H1 (cell line): ENCODE data around the gene MBD3. TPM values are rescaled to one million over a fixed set of nuclear protein-coding genes. Genes with fewer than 3 reads are reported as not detected.

ENCODE experiments used
- CTCF ChIA-PET: fragments of 300-600 bp; sonication (Branson Sonifier 250); formaldehyde crosslinking; loops from one replicate; lab custom pipeline; 2021; ENCODE audit not compliant: partially characterized antibody; lab: Charles Lee
- POLR2A ChIA-PET: fragments of 300-600 bp; sonication (Branson Sonifier 250); formaldehyde crosslinking; loops from one replicate; lab custom pipeline; 2021; ENCODE audit warnings: inconsistent platforms; ENCODE audit not compliant: partially characterized antibody; lab: Charles Lee
- DNase-seq, 2 experiments: peaks; one replicate each; pipeline versions ENCODE4 v3.0.0 to v3.0.0-alpha.2; 2010 to 2022; ENCODE audit warnings: low spot score in 2 of 2, low read depth in 1 of 2, mixed read lengths in 1 of 2
- FAIRE-seq: peaks from 2 replicates; lab custom pipeline; 2011; peaks lifted over from hg19 to GRCh38; lab: Jason Lieb, UNC
- H2AFZ ChIP-seq: 2 replicates; pipeline ENCODE4 v1.8.1; 2012; ENCODE audit warnings: low read length, inconsistent platforms
- H2AK5ac ChIP-seq: 2 replicates; pipeline ENCODE4 v1.6.1; 2013; ENCODE audit warnings: low read depth, low read length
- H2BK120ac ChIP-seq: replicated peaks from 2 replicates; pipeline ENCODE3; 2013; ENCODE audit warnings: low read depth, low read length, inconsistent platforms
- H2BK12ac ChIP-seq: 2 replicates; pipeline ENCODE4 v1.6.1; 2013; ENCODE audit warnings: low read depth, low read length
- H2BK15ac ChIP-seq: 2 replicates; pipeline ENCODE4 v1.6.1; 2013; ENCODE audit warnings: low read length
- H2BK20ac ChIP-seq: 2 replicates; pipeline ENCODE4 v1.6.1; 2013; ENCODE audit warnings: low read length
- H2BK5ac ChIP-seq: 2 replicates; pipeline ENCODE4 v1.6.1; 2013; ENCODE audit warnings: low read depth, low read length
- H3K14ac ChIP-seq: 2 replicates; pipeline ENCODE4 v1.6.1; 2013; ENCODE audit warnings: inconsistent platforms; ENCODE audit not compliant: insufficient read length
- H3K18ac ChIP-seq: 2 replicates; pipeline ENCODE4 v1.6.1; 2013; ENCODE audit warnings: low read length; ENCODE audit errors: extremely low read depth
- H3K23ac ChIP-seq: 2 replicates; pipeline ENCODE4 v1.6.1; 2013; ENCODE audit warnings: inconsistent platforms; ENCODE audit not compliant: insufficient read length
- H3K23me2 ChIP-seq: 2 replicates; pipeline ENCODE4 v1.6.1; 2013; ENCODE audit warnings: low read depth, low read length
- H3K27ac ChIP-seq: 2 replicates; pipeline ENCODE4 v1.6.1; 2011; ENCODE audit warnings: low read depth, low read length, inconsistent platforms
- H3K27me3 ChIP-seq, 4 experiments: replicated peaks in 1 of 4; 1 replicate in 1 of 4; 2 replicates in 3 of 4; pipeline versions ENCODE4 v1.6.1 to v1.8.1; 2011 to 2013; ENCODE audit warnings: low read length in 3 of 4, mild to moderate bottlenecking in 3 of 4, inconsistent platforms in 2 of 4, mixed read lengths in 2 of 4, moderate library complexity in 1 of 4; ENCODE audit not compliant: control insufficient read depth in 3 of 4, insufficient read depth in 3 of 4; ENCODE audit errors: extremely low read depth in 1 of 4
- H3K36me3 ChIP-seq, 4 experiments: 2 replicates each; pipeline versions ENCODE4 v1.6.1 to v1.8.1; 2011 to 2013; ENCODE audit warnings: mild to moderate bottlenecking in 4 of 4, low read length in 3 of 4, moderate library complexity in 2 of 4, control low read depth in 1 of 4, inconsistent platforms in 1 of 4; ENCODE audit not compliant: insufficient read depth in 4 of 4, control insufficient read depth in 2 of 4
- H3K4ac ChIP-seq: replicated peaks from 2 replicates; pipeline ENCODE3; 2013; ENCODE audit warnings: low read length, low read depth, mixed read lengths, inconsistent platforms; ENCODE audit not compliant: insufficient read length
- H3K4me1 ChIP-seq, 4 experiments: replicated peaks in 1 of 4; 1 replicate in 1 of 4; 2 replicates in 3 of 4; pipeline versions ENCODE4 v1.6.1 to v1.8.1; 2011 to 2013; ENCODE audit warnings: low read length in 3 of 4, inconsistent platforms in 2 of 4, mixed read lengths in 1 of 4; ENCODE audit not compliant: insufficient read depth in 4 of 4, control insufficient read depth in 3 of 4
- H3K4me2 ChIP-seq, 2 experiments: 2 replicates each; pipeline versions ENCODE4 v1.6.1 to v1.8.1; 2011 to 2013; ENCODE audit warnings: low read depth in 2 of 2, low read length in 2 of 2, control low read depth in 1 of 2, inconsistent platforms in 1 of 2, mild to moderate bottlenecking in 1 of 2; ENCODE audit not compliant: insufficient read depth in 1 of 2
- H3K4me3 ChIP-seq, 4 experiments: fragments of 200-600, 300-600 bp in 1 of 4; sonication (generic), shearing (Covaris generic), sonication (Bioruptor Twin) in 1 of 4; 2 replicates each; pipeline versions ENCODE4 v1.5.1 to v1.8.1; 2011 to 2016; ENCODE audit warnings: low read length in 4 of 4, low read depth in 3 of 4, control low read depth in 2 of 4, inconsistent platforms in 2 of 4, mild to moderate bottlenecking in 2 of 4, mixed read lengths in 1 of 4, moderate library complexity in 1 of 4; ENCODE audit not compliant: insufficient read depth in 2 of 4; ENCODE audit errors: extremely low read depth in 1 of 4
- H3K56ac ChIP-seq: replicated peaks from 2 replicates; pipeline ENCODE3; 2013; ENCODE audit warnings: low read depth, mild to moderate bottlenecking, mixed read lengths, low read length, inconsistent platforms; ENCODE audit not compliant: insufficient read length
- H3K79me1 ChIP-seq: 2 replicates; pipeline ENCODE4 v1.6.1; 2013; ENCODE audit warnings: low read depth, low read length, control low read depth
- H3K79me2 ChIP-seq, 2 experiments: 2 replicates each; pipeline versions ENCODE4 v1.6.1 to v1.8.1; 2012 to 2013; ENCODE audit warnings: low read length in 2 of 2, mild to moderate bottlenecking in 2 of 2, inconsistent platforms in 1 of 2; ENCODE audit not compliant: insufficient read depth in 2 of 2, control insufficient read depth in 1 of 2
- H3K9ac ChIP-seq, 4 experiments: replicated peaks in 1 of 4; 1 replicate in 1 of 4; 2 replicates in 3 of 4; pipeline versions ENCODE4 v1.6.1 to v1.8.1; 2011 to 2013; ENCODE audit warnings: low read depth in 3 of 4, low read length in 3 of 4, control low read depth in 2 of 4, mild to moderate bottlenecking in 2 of 4, moderate library complexity in 2 of 4, inconsistent platforms in 1 of 4; ENCODE audit errors: extremely low read depth in 1 of 4
- H3K9me3 ChIP-seq, 2 experiments: 2 replicates each; pipeline versions ENCODE4 v1.6.1 to v1.8.1; 2012 to 2013; ENCODE audit warnings: mild to moderate bottlenecking in 2 of 2, moderate library complexity in 2 of 2, control low read depth in 1 of 2, inconsistent platforms in 1 of 2, low read depth in 1 of 2, low read length in 1 of 2, mixed read lengths in 1 of 2; ENCODE audit not compliant: insufficient read depth in 2 of 2
- H4K20me1 ChIP-seq, 2 experiments: replicated peaks in 1 of 2; 2 replicates each; pipeline versions ENCODE3 to v1.8.1; 2011 to 2013; ENCODE audit warnings: inconsistent platforms in 2 of 2, low read length in 2 of 2, mild to moderate bottlenecking in 1 of 2; ENCODE audit not compliant: insufficient read depth in 2 of 2, control insufficient read depth in 1 of 2
- H4K5ac ChIP-seq: 2 replicates; pipeline ENCODE4 v1.6.1; 2013; ENCODE audit warnings: low read length, low read depth, mixed read lengths, inconsistent platforms; ENCODE audit not compliant: insufficient read length
- H4K8ac ChIP-seq: 2 replicates; pipeline ENCODE4 v1.8.0; 2013; ENCODE audit warnings: mild to moderate bottlenecking, moderate library complexity, low read length, inconsistent platforms; ENCODE audit not compliant: insufficient read depth; ENCODE audit errors: extremely low read depth
- H4K91ac ChIP-seq: replicated peaks from 2 replicates; pipeline ENCODE3; 2013; ENCODE audit warnings: low read length, mixed read lengths, inconsistent platforms; ENCODE audit not compliant: insufficient read length
- MAX ChIP-seq: IDR thresholded peaks from 2 replicates; pipeline ENCODE4 v1.6.1; 2012; ENCODE audit warnings: inconsistent platforms
- NANOG ChIP-seq: IDR thresholded peaks from 2 replicates; pipeline ENCODE4 v1.6.1; 2011; ENCODE audit warnings: low read length, low read depth, mild to moderate bottlenecking, inconsistent platforms; ENCODE audit not compliant: insufficient read depth, poor library complexity, severe bottlenecking
- TEAD4 ChIP-seq: IDR thresholded peaks from 2 replicates; pipeline ENCODE4 v1.6.1; 2012; ENCODE audit warnings: low read depth, low read length, inconsistent platforms, mixed read lengths
- WGBS, 2 experiments: shearing (Covaris generic) in 1 of 2; methylation state at CpG; one replicate each; pipeline versions ENCODE4 v1.1.6 to v1.1.7; 2013 to 2015; ENCODE audit warnings: low lambda C conversion rate in 2 of 2, mixed read lengths in 2 of 2, inconsistent platforms in 1 of 2, low coverage in 1 of 2, missing lambda C conversion rate in 1 of 2; ENCODE audit not compliant: insufficient replicate concordance in 2 of 2, insufficient coverage in 1 of 2, insufficient read length in 1 of 2; ENCODE audit errors: extremely low coverage in 1 of 2, missing lambda C conversion rate in 1 of 2; 5-methylcytosine and 5-hydroxymethylcytosine counted together
- polyA plus RNA-seq, 7 experiments: library from polyadenylated mRNA; depleted of rRNA in 3 of 7; stranded (reverse) in 5 of 7; unstranded in 2 of 7; fragments of >200 nt in 5 of 7; fragments of 200-250 nt in 2 of 7; gene quantifications; 1 replicate in 5 of 7; 2 replicates in 1 of 7; 4 replicates in 1 of 7; pipeline versions ENCODE4 v1.2.1 to v1.2.3, GENCODE V29; 2011 to 2013; ENCODE audit warnings: missing spikeins in 2 of 7, mixed read lengths in 2 of 7
- total RNA-seq: library from RNA; stranded (reverse); fragmentation: NEBNext Ultra II Directional; extraction: Animal tissue kit (Norgen Biotek cat#: 25700); gene quantifications from 2 replicates; pipeline ENCODE4 v1.2.1, GENCODE V29; 2021

Gene MBD3
- total and polyA plus RNA-seq, 2 of the 8 experiments (the other 6 are each of a cell fraction or from before 2014, with no cell fraction given): 88.2 to 110 TPM

- Histone ChIP-seq H3K56ac (no peak overlapping the region), H3K23ac (no peak overlapping the region), H3K4me3 (peak overlapping the region in 2 of 4 experiments; percentile 50 to 59; a peak in 1 of 8 replicates), H2BK15ac (no peak overlapping the region), H3K4me2 (peak overlapping the region; percentile 72 to 88; a peak in 2 of 4 replicates), H3K4me1 (peaks cover 0 to 8% (median 6%) of the 10 kb centered on the region in 4 experiments; a peak in 6 of 7 replicates), H2BK20ac (no peak overlapping the region), H4K91ac (no peak overlapping the region), H3K9me3 (no peaks in the 10 kb centered on the region), H2BK12ac (no peak overlapping the region), H4K5ac (no peak overlapping the region), H3K4ac (no peak overlapping the region), H3K18ac (no peak overlapping the region), H3K27ac (no peak overlapping the region), H2BK5ac (no peak overlapping the region), H2AK5ac (peak overlapping the region; percentile 24; the same call in 1 of the 2 replicates), H3K23me2 (peaks cover 5% of the 10 kb centered on the region), H3K36me3 (peaks cover 8 to 20% (median 13%) of the 10 kb centered on the region in 4 experiments), H2BK120ac (no peak overlapping the region), H3K27me3 (no peaks in the 10 kb centered on the region), H3K79me2 (peaks cover 0 to 34% of the 10 kb centered on the region in 2 experiments; a peak in 3 of 4 replicates), H4K20me1 (peaks cover 4 to 14% of the 10 kb centered on the region in 2 experiments), H4K8ac (peak overlapping the region; percentile 25; the same call in 1 of the 2 replicates), H3K14ac (no peak overlapping the region), H2AFZ (no peak overlapping the region), H3K79me1 (peaks cover 9% of the 10 kb centered on the region; the same call in 1 of the 2 replicates), H3K9ac (0 out of 7 replicates have a peak overlapping the region, but pooled peaks of 1 of the 4 experiments have one; percentile 40)
- WGBS, 2 experiments: 83% methylated on average over 6 of the region's 10 CpGs; no CpG with 5 or more reads in 1 of the 2 experiments
- CTCF ChIA-PET: interaction anchor here (0.9 to 1.5 kb wide), 6 partner anchors 8 to 48 kb away, joined by 3 to 6 read pairs (median 4); partner anchors contain the start of gene UQCR11
- POLR2A ChIA-PET: interaction anchor here (0.9 to 3.2 kb wide), 17 partner anchors 11 to 271 kb away, joined by 3 to 38 read pairs (median 4); partner anchors contain the start of genes TCF3 and UQCR11
- DNase-seq (no peak), FAIRE-seq (no peak)
- TF ChIP-seq TEAD4: no peak
- no peak for TF ChIP-seq NANOG
- no peak for TF ChIP-seq MAX
Measured at GRCh38 chr19:1593501-1593772, 772 bp upstream of the MBD3 start.
